ENCODE measurements around the gene CUL5.
"Not testable (repeated sequence)": the region's sequence is repeated elsewhere in the genome, so short reads cannot be mapped to it uniquely, and the experiment has no call there.

CUL5 gene

DNA sequence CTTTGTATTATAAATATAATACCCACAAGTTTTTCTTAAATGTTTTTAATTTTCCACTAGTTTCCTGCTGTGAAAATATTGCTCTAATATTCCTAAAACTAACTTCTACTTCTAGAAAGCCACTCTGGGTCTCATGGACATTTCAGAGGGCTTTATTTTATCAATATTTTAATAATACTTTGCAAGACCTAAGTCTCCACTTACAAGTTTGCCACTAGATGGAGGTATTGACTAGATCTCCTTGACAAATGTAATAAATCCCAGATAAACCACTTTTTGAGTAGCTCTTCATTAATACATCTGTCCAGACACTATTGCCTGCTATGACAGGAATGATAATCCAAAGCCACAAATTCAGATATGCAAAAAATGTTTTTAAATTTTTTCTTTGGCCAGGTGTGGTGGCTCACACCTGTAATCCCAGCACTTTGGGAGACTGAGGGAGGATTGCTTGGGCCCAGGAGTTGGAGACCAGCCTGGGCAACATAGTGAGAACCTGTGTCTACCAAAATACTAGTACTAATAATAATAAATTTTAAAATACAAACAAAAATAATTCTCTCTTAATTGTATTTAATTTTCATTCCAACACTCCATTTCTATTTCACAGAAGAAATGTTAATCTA, 109.2 kb downstream of the CUL5 start:
- peak; percentile 2 for DNase-seq

- DNase-seq: not testable (repeated sequence)
Observed at GRCh38 chr11:108120936-108121273, 112.2 kb downstream of the CUL5 start.

- peak; percentile 95 for DNase-seq
Observed at GRCh38 chr11:108121274-108122155, 112.8 kb downstream of the CUL5 start, which contains the start of gene ACAT1. TSS of gene ACAT1 (plus strand) at chr11:108121567. CDS start at chr11:108121607, 40 bp downstream.

- peak; percentile 30 for DNase-seq
Observed at GRCh38 chr11:108122166-108122628, 113.5 kb downstream of the CUL5 start.

- DNase-seq: no peak
Observed at GRCh38 chr11:108125096-108125495, 116.4 kb downstream of the CUL5 start.

DNA sequence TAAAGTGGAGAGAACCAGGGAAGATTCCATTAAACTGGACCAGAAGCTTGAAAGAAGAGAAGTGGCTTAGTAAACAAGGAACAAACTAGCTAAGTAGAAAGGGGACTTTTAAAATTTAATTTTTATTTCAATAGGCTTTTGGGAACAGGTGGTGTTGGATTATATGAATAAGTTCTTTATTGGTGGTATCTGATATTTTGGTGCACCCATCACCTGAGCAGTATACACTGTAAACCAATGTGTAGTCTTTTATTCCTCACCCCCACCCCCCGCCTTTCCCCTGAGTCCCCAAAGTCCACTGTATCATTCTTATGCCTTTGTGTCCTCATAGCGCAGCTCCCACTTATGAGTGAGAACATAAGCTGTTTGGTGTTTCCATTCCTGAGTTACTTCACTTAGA, 120.1 kb downstream of the CUL5 start:
- DNase-seq: no peak

GRCh38 chr11:108131993-108132392, 123.3 kb downstream of the CUL5 start:
- no peak for DNase-seq

- DNase-seq: not testable (repeated sequence)
Observed at GRCh38 chr11:108132993-108133538, 124.4 kb downstream of the CUL5 start.

- no peak for DNase-seq
Observed at GRCh38 chr11:108135845-108136544, 127.3 kb downstream of the CUL5 start.

DNA sequence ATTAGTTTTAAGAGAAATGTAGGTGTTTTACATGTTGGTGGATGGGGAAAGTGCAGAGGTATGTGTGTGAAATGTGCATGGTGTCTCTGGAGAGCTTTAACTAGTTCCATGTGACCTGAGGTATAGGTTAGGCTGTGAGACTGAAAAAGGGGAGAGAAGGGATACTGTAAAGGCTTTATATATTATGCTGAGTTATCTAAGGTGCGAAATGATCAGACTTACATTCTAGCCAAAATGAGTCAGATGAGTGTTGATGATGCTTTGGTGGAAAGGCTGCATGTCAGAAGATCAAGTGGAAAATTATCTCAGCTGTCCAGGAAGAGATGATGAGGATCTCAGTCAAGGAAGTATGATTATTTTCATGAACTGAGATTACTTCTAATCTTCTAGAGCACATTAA, 128.5 kb downstream of the CUL5 start:
- no peak for DNase-seq

DNA sequence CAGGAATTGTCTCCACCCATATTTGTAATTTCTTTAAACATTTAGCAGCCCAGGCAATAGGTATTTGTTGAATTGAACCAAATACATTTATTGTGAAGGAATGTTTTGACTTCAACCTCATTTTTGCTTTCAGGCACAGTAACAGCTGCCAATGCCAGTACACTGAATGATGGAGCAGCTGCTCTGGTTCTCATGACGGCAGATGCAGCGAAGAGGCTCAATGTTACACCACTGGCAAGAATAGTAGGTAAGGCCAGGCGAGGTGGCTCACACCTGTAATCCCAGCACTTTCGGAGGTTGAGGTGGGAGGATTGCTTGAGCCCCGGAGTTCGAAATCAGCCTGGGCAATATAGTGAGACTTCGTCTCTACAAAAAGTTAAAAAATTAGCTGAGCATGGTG, 133.6 kb downstream of the CUL5 start:
- DNase-seq: no peak

- no peak for DNase-seq
Observed at GRCh38 chr11:108144615-108145014, 135.9 kb downstream of the CUL5 start.

DNA sequence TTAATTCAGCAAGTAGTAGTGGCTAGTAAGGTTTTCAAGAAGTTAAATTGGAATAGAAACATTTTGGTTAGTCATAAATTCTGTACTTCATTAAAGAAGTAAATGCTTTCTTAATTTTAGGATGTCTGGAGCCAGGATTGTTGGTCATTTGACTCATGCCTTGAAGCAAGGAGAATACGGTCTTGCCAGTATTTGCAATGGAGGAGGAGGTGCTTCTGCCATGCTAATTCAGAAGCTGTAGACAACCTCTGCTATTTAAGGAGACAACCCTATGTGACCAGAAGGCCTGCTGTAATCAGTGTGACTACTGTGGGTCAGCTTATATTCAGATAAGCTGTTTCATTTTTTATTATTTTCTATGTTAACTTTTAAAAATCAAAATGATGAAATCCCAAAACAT, 138.5 kb downstream of the CUL5 start:
- DNase-seq: no peak

- DNase-seq: no peak
Observed at GRCh38 chr11:108148556-108148955, 139.9 kb downstream of the CUL5 start.

- no peak for DNase-seq
Observed at GRCh38 chr11:108154591-108154990, 145.9 kb downstream of the CUL5 start.
